Tibial nerve (tissue), 4 donors: ENCODE data around the gene BMPR1B. TPM values are rescaled to one million over a fixed set of nuclear protein-coding genes. Genes with fewer than 3 reads are reported as not detected.
"Not testable (repeated sequence)": the region's sequence is repeated elsewhere in the genome, so short reads cannot be mapped to it uniquely, and the experiment has no call there.

ENCODE experiments used
- DNase-seq, 2 donors: peaks; one replicate each; pipeline ENCODE4 v3.0.0-alpha.2; 2019; ENCODE audit warnings: low spot score in 2 of 2
- H3K27ac ChIP-seq, 4 donors: fragments of 200-600 bp; sonication (generic) in 3 of 4; one replicate each; pipeline ENCODE4 v1.5.1; 2017 to 2019; ENCODE audit warnings: mild to moderate bottlenecking in 1 of 4
- H3K27me3 ChIP-seq, 2 donors: fragments of 200-600 bp; sonication (generic) in 1 of 2; one replicate each; pipeline versions ENCODE4 v1.5.1 to v1.6.0; 2017 to 2019
- H3K36me3 ChIP-seq, 3 donors: fragments of 200-600 bp; sonication (generic); one replicate each; pipeline ENCODE4 v1.5.1; 2018 to 2019
- H3K4me1 ChIP-seq, 4 donors: fragments of 200-600 bp; sonication (generic) in 3 of 4; one replicate each; pipeline ENCODE4 v1.5.1; 2017 to 2019
- H3K4me3 ChIP-seq, 4 donors: fragments of 200-600 bp; sonication (generic) in 3 of 4; one replicate each; pipeline ENCODE4 v1.5.1; 2017 to 2019; ENCODE audit warnings: mild to moderate bottlenecking in 1 of 4, moderate library complexity in 1 of 4
- H3K9me3 ChIP-seq, 4 donors: fragments of 200-600 bp; sonication (generic) in 3 of 4; one replicate each; pipeline ENCODE4 v1.5.1; 2017 to 2019
- CTCF ChIP-seq, 5 experiments: fragments of 200-600 bp in 3 of 5; fragments of 450-650 bp in 2 of 5; sonication (generic) in 3 of 5; IDR thresholded peaks; one replicate each; pipeline ENCODE4 v1.5.1; 2016 to 2019; ENCODE audit warnings: antibody characterized with exemption in 5 of 5, mild to moderate bottlenecking in 3 of 5, moderate library complexity in 2 of 5
- EP300 ChIP-seq, 2 donors: sonication (generic); formaldehyde crosslinking; IDR thresholded peaks; one replicate each; pipeline ENCODE4 v1.6.1; 2017; ENCODE audit warnings: antibody characterized with exemption in 2 of 2, mild to moderate bottlenecking in 1 of 2
- POLR2A ChIP-seq, 2 donors: fragments of 450-650 bp; IDR thresholded peaks; one replicate each; pipeline ENCODE4 v1.6.1; 2017; ENCODE audit warnings: antibody characterized with exemption in 2 of 2, mild to moderate bottlenecking in 2 of 2, moderate library complexity in 2 of 2
- WGBS, 2 donors: methylation state at CpG; one replicate each; pipeline ENCODE4 v1.1.5; 2018; 5-methylcytosine and 5-hydroxymethylcytosine counted together
- total RNA-seq, 4 donors: library from RNA; depleted of rRNA; stranded (reverse); fragments of >200 nt; gene quantifications; one replicate each; pipeline ENCODE4 v1.1.0, GENCODE V29; 2016

Gene BMPR1B
- total RNA-seq, 4 donors from 2014 or later = 9.3 to 32.1 (median 26.1) TPM

GRCh38 chr4:95162867-95163266 lies 405.1 kb downstream of the BMPR1B start:
- TF ChIP-seq POLR2A (IDR thresholded peaks at IDR 0.05) = no peak
- TF ChIP-seq CTCF (IDR thresholded peaks at IDR 0.05) = no peak
- no peak for TF ChIP-seq EP300 (IDR thresholded peaks at IDR 0.05)
- no peaks in the 10 kb centered on the region for H3K9me3 ChIP-seq
- no peak overlapping the region for H3K4me3 ChIP-seq
- H3K4me1 ChIP-seq = peaks cover 0 to 8% (median 0%) of the 10 kb centered on the region in 4 donors
- no peak for DNase-seq
- H3K27me3 ChIP-seq = no peaks in the 10 kb centered on the region
- 83 to 86% methylated on average over 6 of the region's 6 CpGs for WGBS, 2 donors
- H3K27ac ChIP-seq = no peak overlapping the region
- peaks cover 0 to 24% (median 0%) of the 10 kb centered on the region in 3 donors for H3K36me3 ChIP-seq

GRCh38 chr4:95165926-95166524 lies 408.3 kb downstream of the BMPR1B start:
- Histone ChIP-seq H3K36me3 (peaks cover 0 to 14% (median 0%) of the 10 kb centered on the region in 3 donors), H3K4me1 (peaks cover 0 to 10% (median 0%) of the 10 kb centered on the region in 4 donors), H3K9me3 (no peaks in the 10 kb centered on the region), H3K27ac (no peak overlapping the region), H3K27me3 (no peaks in the 10 kb centered on the region), H3K4me3 (no peak overlapping the region)
- TF ChIP-seq CTCF (IDR thresholded peaks at IDR 0.05) (peak; percentile 51 to 75 (median 68)), POLR2A (IDR thresholded peaks at IDR 0.05) (no peak)
- WGBS, 2 donors = 23 to 24% methylated on average over 3 of the region's 3 CpGs
- peak in 1 of 2 donors; percentile 29 for DNase-seq

GRCh38 chr4:95167805-95168204 lies 410.1 kb downstream of the BMPR1B start:
- Histone ChIP-seq H3K9me3 (no peaks in the 10 kb centered on the region), H3K36me3 (peaks cover 0 to under 1% (median 0%) of the 10 kb centered on the region in 3 donors), H3K4me3 (no peak overlapping the region), H3K4me1 (peaks cover 0 to 10% (median 0%) of the 10 kb centered on the region in 4 donors), H3K27ac (no peak overlapping the region), H3K27me3 (no peaks in the 10 kb centered on the region)
- DNase-seq = no peak
- 83 to 87% methylated on average over 7 of the region's 7 CpGs for WGBS, 2 donors
- TF ChIP-seq EP300 (IDR thresholded peaks at IDR 0.05) = no peak
- TF ChIP-seq POLR2A (IDR thresholded peaks at IDR 0.05) = no peak

GRCh38 chr4:95170176-95170575 lies 412.4 kb downstream of the BMPR1B start:
- TF ChIP-seq EP300 (IDR thresholded peaks at IDR 0.05) = no peak
- TF ChIP-seq POLR2A (IDR thresholded peaks at IDR 0.05) = no peak
- no peak for TF ChIP-seq CTCF (IDR thresholded peaks at IDR 0.05)
- no peaks in the 10 kb centered on the region for H3K27me3 ChIP-seq
- peaks cover 0 to 10% (median 0%) of the 10 kb centered on the region in 4 donors for H3K4me1 ChIP-seq
- no peaks in the 10 kb centered on the region for H3K9me3 ChIP-seq
- H3K27ac ChIP-seq = no peak overlapping the region
- DNase-seq = no peak
- H3K36me3 ChIP-seq = no peaks in the 10 kb centered on the region
- H3K4me3 ChIP-seq = no peak overlapping the region
- 41 to 75% methylated on average over 7 of the region's 7 CpGs for WGBS, 2 donors

GRCh38 chr4:95171377-95171776 lies 413.6 kb downstream of the BMPR1B start:
- not testable (repeated sequence) for DNase-seq, H3K4me3 ChIP-seq, H3K4me1 ChIP-seq, H3K27ac ChIP-seq, H3K9me3 ChIP-seq, H3K27me3 ChIP-seq, H3K36me3 ChIP-seq
- WGBS, 2 donors = 100% methylated on average over 1 of the region's 3 CpGs

GRCh38 chr4:95178938-95179337 lies 421.2 kb downstream of the BMPR1B start:
- DNase-seq = no peak
- 83 to 87% methylated on average over 2 of the region's 2 CpGs for WGBS, 2 donors

More at GRCh38 chr4:95178938-95179337, 421.2 kb downstream of the BMPR1B start:
- Histone ChIP-seq H3K9me3 (no peaks in the 10 kb centered on the region), H3K36me3 (peaks cover 0 to 17% (median 0%) of the 10 kb centered on the region in 3 donors), H3K27me3 (no peaks in the 10 kb centered on the region), H3K27ac (no peak overlapping the region), H3K4me3 (no peak overlapping the region), H3K4me1 (no peaks in the 10 kb centered on the region)
- no peak for TF ChIP-seq CTCF (IDR thresholded peaks at IDR 0.05)
- TF ChIP-seq EP300 (IDR thresholded peaks at IDR 0.05) = no peak
- TF ChIP-seq POLR2A (IDR thresholded peaks at IDR 0.05) = no peak
